Activated CD4-positive, alpha-beta T cell treated with anti-CD3 and anti-CD28 coated beads, Interleukin-2, amount 50 U/mL, for 16 hours (primary cell): ENCODE measurements around the gene MAZ.
"Not testable (repeated sequence)": the region's sequence is repeated elsewhere in the genome, so short reads cannot be mapped to it uniquely, and the experiment has no call there.

Source experiments
- DNase-seq: peaks from one replicate; pipeline ENCODE4 v3.0.0-alpha.2; 2020

The MAZ gene

GRCh38 chr16:29806099-29806579 lies at the start of gene MAZ:
Gene MAZ, plus strand, starts transcription at chr16:29806529. Its CDS starts 173 bp downstream, at chr16:29806702.
- DNase-seq = no peak

- no peak for DNase-seq
These were observed 49.7 kb upstream of the MAZ start for GRCh38 chr16:29756654-29757053.

GRCh38 chr16:29757086-29757485 lies 49.2 kb upstream of the MAZ start:
- not testable (repeated sequence) for DNase-seq

GRCh38 chr16:29757950-29758466 lies 48.3 kb upstream of the MAZ start:
- no peak for DNase-seq

- DNase-seq = no peak
These were observed 45.6 kb upstream of the MAZ start for GRCh38 chr16:29760567-29761279.

GRCh38 chr16:29761280-29761651 lies 45.1 kb upstream of the MAZ start:
- DNase-seq = not testable (repeated sequence)

GRCh38 chr16:29761882-29762281 lies 44.4 kb upstream of the MAZ start:
- no peak for DNase-seq

GRCh38 chr16:29763326-29763725 lies 43.0 kb upstream of the MAZ start:
- DNase-seq = no peak

GRCh38 chr16:29765167-29766032 lies 40.9 kb upstream of the MAZ start:
- DNase-seq = no peak

GRCh38 chr16:29766571-29766970 lies 39.8 kb upstream of the MAZ start:
- DNase-seq = no peak

GRCh38 chr16:29767062-29767461 lies 39.3 kb upstream of the MAZ start:
- DNase-seq = no peak

GRCh38 chr16:29769507-29769906 lies 36.8 kb upstream of the MAZ start:
- no peak for DNase-seq

GRCh38 chr16:29770250-29770929 lies 35.9 kb upstream of the MAZ start:
- DNase-seq = no peak

GRCh38 chr16:29772330-29772729 lies 34.0 kb upstream of the MAZ start:
- not testable (repeated sequence) for DNase-seq

- no peak for DNase-seq
These were observed 31.6 kb upstream of the MAZ start for GRCh38 chr16:29774730-29775129.

GRCh38 chr16:29775742-29776408 lies 30.5 kb upstream of the MAZ start:
- DNase-seq = no peak

GRCh38 chr16:29777576-29778350 lies 28.6 kb upstream of the MAZ start, which contains the start of gene ZG16:
Gene ZG16, plus strand, starts transcription at chr16:29778256. Its CDS starts 1,011 bp downstream, at chr16:29779267.
- no peak for DNase-seq

- DNase-seq = no peak
These were observed 26.9 kb upstream of the MAZ start for GRCh38 chr16:29779474-29779873.

- not testable (repeated sequence) for DNase-seq
These were observed 23.0 kb upstream of the MAZ start for GRCh38 chr16:29783094-29783953.

- DNase-seq = peak; percentile 51
These were observed 22.2 kb upstream of the MAZ start for GRCh38 chr16:29784157-29784556.
